GM18868 (cell line): ENCODE results near the gene GALNTL6.
"Not testable (repeated sequence)": the region's sequence is repeated elsewhere in the genome, so short reads cannot be mapped to it uniquely, and the experiment has no call there.

Experiments used
- ATAC-seq: cut with Tn5 transposase; IDR thresholded peaks from one replicate; pipeline ENCODE4 v1.9.1; 2021; ENCODE audit warnings: mild to moderate bottlenecking, moderate library complexity; ENCODE audit not compliant: unreplicated experiment

Gene GALNTL6

GRCh38 chr4:172362569-172362968 lies 549.4 kb downstream of the GALNTL6 start:
- ATAC-seq = no peak

GRCh38 chr4:172369471-172369959 lies 556.3 kb downstream of the GALNTL6 start:
- ATAC-seq = no peak

GRCh38 chr4:172377486-172378140 lies 564.4 kb downstream of the GALNTL6 start:
- no peak for ATAC-seq

- ATAC-seq = no peak
Observed at GRCh38 chr4:172379834-172380233, 566.6 kb downstream of the GALNTL6 start.

GRCh38 chr4:172390331-172390730 lies 577.1 kb downstream of the GALNTL6 start:
- no peak for ATAC-seq

GRCh38 chr4:172392741-172393140 lies 579.5 kb downstream of the GALNTL6 start:
- ATAC-seq = no peak

GRCh38 chr4:172393220-172393619 lies 580.0 kb downstream of the GALNTL6 start:
- no peak for ATAC-seq

- no peak for ATAC-seq
Observed at GRCh38 chr4:172404676-172405075, 591.5 kb downstream of the GALNTL6 start.

GRCh38 chr4:172410363-172410762 lies 597.2 kb downstream of the GALNTL6 start:
- no peak for ATAC-seq

GRCh38 chr4:172411149-172411548 lies 597.9 kb downstream of the GALNTL6 start:
- ATAC-seq = no peak

- ATAC-seq = no peak
Observed at GRCh38 chr4:172412851-172413580, 599.8 kb downstream of the GALNTL6 start.

- ATAC-seq = not testable (repeated sequence)
Observed at GRCh38 chr4:172428979-172429378, 615.8 kb downstream of the GALNTL6 start.

- no peak for ATAC-seq
Observed at GRCh38 chr4:172480471-172480870, 667.3 kb downstream of the GALNTL6 start.

- no peak for ATAC-seq
Observed at GRCh38 chr4:172481802-172482508, 668.8 kb downstream of the GALNTL6 start.

- no peak for ATAC-seq
Observed at GRCh38 chr4:172485007-172485406, 671.8 kb downstream of the GALNTL6 start.

- ATAC-seq = no peak
Observed at GRCh38 chr4:172486531-172486930, 673.3 kb downstream of the GALNTL6 start.

- ATAC-seq = no peak
Observed at GRCh38 chr4:172489861-172490260, 676.7 kb downstream of the GALNTL6 start.

- ATAC-seq = no peak
Observed at GRCh38 chr4:172495769-172496168, 682.6 kb downstream of the GALNTL6 start.

- ATAC-seq = peak; percentile 41
Observed at GRCh38 chr4:172497321-172497720, 684.1 kb downstream of the GALNTL6 start.

- no peak for ATAC-seq
Observed at GRCh38 chr4:172514011-172514410, 700.8 kb downstream of the GALNTL6 start.

GRCh38 chr4:172514801-172515200 lies 701.6 kb downstream of the GALNTL6 start:
- no peak for ATAC-seq
